NCI-H345 (cell line): ENCODE results near the gene GLIPR2.
A peak's percentile ranks its signal among the peaks of the same experiment; 100 is the strongest.
"Not testable (repeated sequence)": the region's sequence is repeated elsewhere in the genome, so short reads cannot be mapped to it uniquely, and the experiment has no call there.

Experiments used
- DNase-seq: peaks from one replicate; lab custom pipeline; 2025; lab: John Stamatoyannopoulos, UW

Gene GLIPR2

GRCh38 chr9:36144309-36145232 is 8.0 kb downstream of the GLIPR2 start:
- DNase-seq = no peak

- no peak for DNase-seq
Measured at GRCh38 chr9:36145970-36146369, 9.4 kb downstream of the GLIPR2 start.

- DNase-seq = no peak
Measured at GRCh38 chr9:36146651-36147050, 10.1 kb downstream of the GLIPR2 start.

- DNase-seq = no peak
Measured at GRCh38 chr9:36147441-36148175, 11.1 kb downstream of the GLIPR2 start.

- peak; percentile 5 for DNase-seq
Measured at GRCh38 chr9:36148311-36149051, 11.9 kb downstream of the GLIPR2 start.

- DNase-seq = no peak
Measured at GRCh38 chr9:36149197-36149596, 12.7 kb downstream of the GLIPR2 start.

- DNase-seq = no peak
Measured at GRCh38 chr9:36150574-36151315, 14.2 kb downstream of the GLIPR2 start.

GRCh38 chr9:36151316-36152210 is 15.0 kb downstream of the GLIPR2 start:
- no peak for DNase-seq

- DNase-seq = no peak
Measured at GRCh38 chr9:36152741-36153438, 16.4 kb downstream of the GLIPR2 start.

GRCh38 chr9:36153746-36154145 is 17.2 kb downstream of the GLIPR2 start:
- DNase-seq = no peak

- DNase-seq = no peak
Measured at GRCh38 chr9:36154331-36154952, 17.9 kb downstream of the GLIPR2 start.

- DNase-seq = no peak
Measured at GRCh38 chr9:36156116-36156515, 19.6 kb downstream of the GLIPR2 start.

GRCh38 chr9:36158122-36158521 is 21.6 kb downstream of the GLIPR2 start:
- DNase-seq = no peak

GRCh38 chr9:36158917-36159316 is 22.4 kb downstream of the GLIPR2 start:
- DNase-seq = no peak

GRCh38 chr9:36159509-36159908 is 23.0 kb downstream of the GLIPR2 start:
- not testable (repeated sequence) for DNase-seq

GRCh38 chr9:36160126-36160525 is 23.6 kb downstream of the GLIPR2 start:
- DNase-seq = not testable (repeated sequence)

GRCh38 chr9:36161187-36161586 is 24.7 kb downstream of the GLIPR2 start:
- no peak for DNase-seq

GRCh38 chr9:36162211-36162738 is 25.7 kb downstream of the GLIPR2 start:
- DNase-seq = no peak

GRCh38 chr9:36163049-36163785 is 26.7 kb downstream of the GLIPR2 start:
- DNase-seq = no peak
